H1 (cell line): Measurements from ENCODE around the gene FANCE. TPM values are rescaled to one million over a fixed set of nuclear protein-coding genes. Genes with fewer than 3 reads are reported as not detected.

Experiments used
- CTCF ChIA-PET: fragments of 300-600 bp; sonication (Branson Sonifier 250); formaldehyde crosslinking; loops from one replicate; lab custom pipeline; 2021; ENCODE audit not compliant: partially characterized antibody; lab: Charles Lee
- POLR2A ChIA-PET: fragments of 300-600 bp; sonication (Branson Sonifier 250); formaldehyde crosslinking; loops from one replicate; lab custom pipeline; 2021; ENCODE audit warnings: inconsistent platforms; ENCODE audit not compliant: partially characterized antibody; lab: Charles Lee
- DNase-seq, 2 experiments: peaks; one replicate each; pipeline versions ENCODE4 v3.0.0 to v3.0.0-alpha.2; 2010 to 2022; ENCODE audit warnings: low spot score in 2 of 2, low read depth in 1 of 2, mixed read lengths in 1 of 2
- FAIRE-seq: peaks from 2 replicates; lab custom pipeline; 2011; peaks lifted over from hg19 to GRCh38; lab: Jason Lieb, UNC
- H2AFZ ChIP-seq: 2 replicates; pipeline ENCODE4 v1.8.1; 2012; ENCODE audit warnings: low read length, inconsistent platforms
- H2AK5ac ChIP-seq: 2 replicates; pipeline ENCODE4 v1.6.1; 2013; ENCODE audit warnings: low read depth, low read length
- H2BK120ac ChIP-seq: replicated peaks from 2 replicates; pipeline ENCODE3; 2013; ENCODE audit warnings: low read depth, low read length, inconsistent platforms
- H2BK12ac ChIP-seq: 2 replicates; pipeline ENCODE4 v1.6.1; 2013; ENCODE audit warnings: low read depth, low read length
- H2BK15ac ChIP-seq: 2 replicates; pipeline ENCODE4 v1.6.1; 2013; ENCODE audit warnings: low read length
- H2BK20ac ChIP-seq: 2 replicates; pipeline ENCODE4 v1.6.1; 2013; ENCODE audit warnings: low read length
- H2BK5ac ChIP-seq: 2 replicates; pipeline ENCODE4 v1.6.1; 2013; ENCODE audit warnings: low read depth, low read length
- H3K14ac ChIP-seq: 2 replicates; pipeline ENCODE4 v1.6.1; 2013; ENCODE audit warnings: inconsistent platforms; ENCODE audit not compliant: insufficient read length
- H3K18ac ChIP-seq: 2 replicates; pipeline ENCODE4 v1.6.1; 2013; ENCODE audit warnings: low read length; ENCODE audit errors: extremely low read depth
- H3K23ac ChIP-seq: 2 replicates; pipeline ENCODE4 v1.6.1; 2013; ENCODE audit warnings: inconsistent platforms; ENCODE audit not compliant: insufficient read length
- H3K23me2 ChIP-seq: 2 replicates; pipeline ENCODE4 v1.6.1; 2013; ENCODE audit warnings: low read depth, low read length
- H3K27ac ChIP-seq: 2 replicates; pipeline ENCODE4 v1.6.1; 2011; ENCODE audit warnings: low read depth, low read length, inconsistent platforms
- H3K27me3 ChIP-seq, 4 experiments: replicated peaks in 1 of 4; 1 replicate in 1 of 4; 2 replicates in 3 of 4; pipeline versions ENCODE4 v1.6.1 to v1.8.1; 2011 to 2013; ENCODE audit warnings: low read length in 3 of 4, mild to moderate bottlenecking in 3 of 4, inconsistent platforms in 2 of 4, mixed read lengths in 2 of 4, moderate library complexity in 1 of 4; ENCODE audit not compliant: control insufficient read depth in 3 of 4, insufficient read depth in 3 of 4; ENCODE audit errors: extremely low read depth in 1 of 4
- H3K36me3 ChIP-seq, 4 experiments: 2 replicates each; pipeline versions ENCODE4 v1.6.1 to v1.8.1; 2011 to 2013; ENCODE audit warnings: mild to moderate bottlenecking in 4 of 4, low read length in 3 of 4, moderate library complexity in 2 of 4, control low read depth in 1 of 4, inconsistent platforms in 1 of 4; ENCODE audit not compliant: insufficient read depth in 4 of 4, control insufficient read depth in 2 of 4
- H3K4ac ChIP-seq: replicated peaks from 2 replicates; pipeline ENCODE3; 2013; ENCODE audit warnings: low read length, low read depth, mixed read lengths, inconsistent platforms; ENCODE audit not compliant: insufficient read length
- H3K4me1 ChIP-seq, 4 experiments: replicated peaks in 1 of 4; 1 replicate in 1 of 4; 2 replicates in 3 of 4; pipeline versions ENCODE4 v1.6.1 to v1.8.1; 2011 to 2013; ENCODE audit warnings: low read length in 3 of 4, inconsistent platforms in 2 of 4, mixed read lengths in 1 of 4; ENCODE audit not compliant: insufficient read depth in 4 of 4, control insufficient read depth in 3 of 4
- H3K4me2 ChIP-seq, 2 experiments: 2 replicates each; pipeline versions ENCODE4 v1.6.1 to v1.8.1; 2011 to 2013; ENCODE audit warnings: low read depth in 2 of 2, low read length in 2 of 2, control low read depth in 1 of 2, inconsistent platforms in 1 of 2, mild to moderate bottlenecking in 1 of 2; ENCODE audit not compliant: insufficient read depth in 1 of 2
- H3K4me3 ChIP-seq, 4 experiments: fragments of 200-600, 300-600 bp in 1 of 4; sonication (generic), shearing (Covaris generic), sonication (Bioruptor Twin) in 1 of 4; 2 replicates each; pipeline versions ENCODE4 v1.5.1 to v1.8.1; 2011 to 2016; ENCODE audit warnings: low read length in 4 of 4, low read depth in 3 of 4, control low read depth in 2 of 4, inconsistent platforms in 2 of 4, mild to moderate bottlenecking in 2 of 4, mixed read lengths in 1 of 4, moderate library complexity in 1 of 4; ENCODE audit not compliant: insufficient read depth in 2 of 4; ENCODE audit errors: extremely low read depth in 1 of 4
- H3K56ac ChIP-seq: replicated peaks from 2 replicates; pipeline ENCODE3; 2013; ENCODE audit warnings: low read depth, mild to moderate bottlenecking, mixed read lengths, low read length, inconsistent platforms; ENCODE audit not compliant: insufficient read length
- H3K79me1 ChIP-seq: 2 replicates; pipeline ENCODE4 v1.6.1; 2013; ENCODE audit warnings: low read depth, low read length, control low read depth
- H3K79me2 ChIP-seq, 2 experiments: 2 replicates each; pipeline versions ENCODE4 v1.6.1 to v1.8.1; 2012 to 2013; ENCODE audit warnings: low read length in 2 of 2, mild to moderate bottlenecking in 2 of 2, inconsistent platforms in 1 of 2; ENCODE audit not compliant: insufficient read depth in 2 of 2, control insufficient read depth in 1 of 2
- H3K9ac ChIP-seq, 4 experiments: replicated peaks in 1 of 4; 1 replicate in 1 of 4; 2 replicates in 3 of 4; pipeline versions ENCODE4 v1.6.1 to v1.8.1; 2011 to 2013; ENCODE audit warnings: low read depth in 3 of 4, low read length in 3 of 4, control low read depth in 2 of 4, mild to moderate bottlenecking in 2 of 4, moderate library complexity in 2 of 4, inconsistent platforms in 1 of 4; ENCODE audit errors: extremely low read depth in 1 of 4
- H3K9me3 ChIP-seq, 2 experiments: 2 replicates each; pipeline versions ENCODE4 v1.6.1 to v1.8.1; 2012 to 2013; ENCODE audit warnings: mild to moderate bottlenecking in 2 of 2, moderate library complexity in 2 of 2, control low read depth in 1 of 2, inconsistent platforms in 1 of 2, low read depth in 1 of 2, low read length in 1 of 2, mixed read lengths in 1 of 2; ENCODE audit not compliant: insufficient read depth in 2 of 2
- H4K20me1 ChIP-seq, 2 experiments: replicated peaks in 1 of 2; 2 replicates each; pipeline versions ENCODE3 to v1.8.1; 2011 to 2013; ENCODE audit warnings: inconsistent platforms in 2 of 2, low read length in 2 of 2, mild to moderate bottlenecking in 1 of 2; ENCODE audit not compliant: insufficient read depth in 2 of 2, control insufficient read depth in 1 of 2
- H4K5ac ChIP-seq: 2 replicates; pipeline ENCODE4 v1.6.1; 2013; ENCODE audit warnings: low read length, low read depth, mixed read lengths, inconsistent platforms; ENCODE audit not compliant: insufficient read length
- H4K8ac ChIP-seq: 2 replicates; pipeline ENCODE4 v1.8.0; 2013; ENCODE audit warnings: mild to moderate bottlenecking, moderate library complexity, low read length, inconsistent platforms; ENCODE audit not compliant: insufficient read depth; ENCODE audit errors: extremely low read depth
- H4K91ac ChIP-seq: replicated peaks from 2 replicates; pipeline ENCODE3; 2013; ENCODE audit warnings: low read length, mixed read lengths, inconsistent platforms; ENCODE audit not compliant: insufficient read length
- CEBPB ChIP-seq: IDR thresholded peaks from 2 replicates; pipeline ENCODE4 v1.6.1; 2012; ENCODE audit warnings: low read depth, low read length
- SP2 ChIP-seq: IDR thresholded peaks from 2 replicates; pipeline ENCODE4 v1.6.1; 2012; ENCODE audit warnings: mild to moderate bottlenecking, low read length, inconsistent platforms
- WGBS, 2 experiments: shearing (Covaris generic) in 1 of 2; methylation state at CpG; one replicate each; pipeline versions ENCODE4 v1.1.6 to v1.1.7; 2013 to 2015; ENCODE audit warnings: low lambda C conversion rate in 2 of 2, mixed read lengths in 2 of 2, inconsistent platforms in 1 of 2, low coverage in 1 of 2, missing lambda C conversion rate in 1 of 2; ENCODE audit not compliant: insufficient replicate concordance in 2 of 2, insufficient coverage in 1 of 2, insufficient read length in 1 of 2; ENCODE audit errors: extremely low coverage in 1 of 2, missing lambda C conversion rate in 1 of 2; 5-methylcytosine and 5-hydroxymethylcytosine counted together
- polyA plus RNA-seq, 7 experiments: library from polyadenylated mRNA; depleted of rRNA in 3 of 7; stranded (reverse) in 5 of 7; unstranded in 2 of 7; fragments of >200 nt in 5 of 7; fragments of 200-250 nt in 2 of 7; gene quantifications; 1 replicate in 5 of 7; 2 replicates in 1 of 7; 4 replicates in 1 of 7; pipeline versions ENCODE4 v1.2.1 to v1.2.3, GENCODE V29; 2011 to 2013; ENCODE audit warnings: missing spikeins in 2 of 7, mixed read lengths in 2 of 7
- total RNA-seq: library from RNA; stranded (reverse); fragmentation: NEBNext Ultra II Directional; extraction: Animal tissue kit (Norgen Biotek cat#: 25700); gene quantifications from 2 replicates; pipeline ENCODE4 v1.2.1, GENCODE V29; 2021

The FANCE gene
- total and polyA plus RNA-seq, 2 of the 8 experiments (the other 6 are each of a cell fraction or from before 2014, with no cell fraction given) = 16.1 to 17.0 TPM

- H2BK120ac ChIP-seq = no peak overlapping the region
Observed at GRCh38 chr6:35477028-35477427, 24.9 kb downstream of the FANCE start.

More at GRCh38 chr6:35477028-35477427, 24.9 kb downstream of the FANCE start:
- H2BK5ac ChIP-seq = no peak overlapping the region
- no peak overlapping the region for H2BK12ac ChIP-seq
- ChIA-PET CTCF (interaction anchor here (1.0 to 2.5 kb wide), 7 partner anchors 9 to 207 kb away, joined by 3 to 6 read pairs (median 3); partner anchors contain the start of gene RPL10A), POLR2A (interaction anchor here (1.0 to 37.6 kb wide), 5 partner anchors 1 to 182 kb away, joined by 3 to 1319 read pairs (median 197); partner anchors contain the start of genes FANCE, RPL10A and TEAD3)
- no peaks in the 10 kb centered on the region; a peak in 3 of 7 replicates for H3K4me1 ChIP-seq
- no peak overlapping the region for H3K4ac ChIP-seq
- H3K14ac ChIP-seq = no peak overlapping the region
- no peak overlapping the region for H2BK20ac ChIP-seq
- no peaks in the 10 kb centered on the region for H3K9me3 ChIP-seq
- no peak overlapping the region for H3K23ac ChIP-seq
- no peak overlapping the region for H3K18ac ChIP-seq
- no peak overlapping the region for H2AFZ ChIP-seq
- no peak overlapping the region for H3K4me3 ChIP-seq
- H4K5ac ChIP-seq = no peak overlapping the region
- H3K4me2 ChIP-seq = no peak overlapping the region
- FAIRE-seq (no peak), DNase-seq (no peak)
- H3K56ac ChIP-seq = no peak overlapping the region
- H3K9ac ChIP-seq = no peak overlapping the region
- peaks cover 13% of the 10 kb centered on the region in 2 experiments for H4K20me1 ChIP-seq
- H4K8ac ChIP-seq = no peak overlapping the region
- no peak overlapping the region for H2BK15ac ChIP-seq
- no peak for TF ChIP-seq SP2
- TF ChIP-seq CEBPB = 0 out of 2 replicates have a peak, but pooled peaks have one; percentile 10
- no peaks in the 10 kb centered on the region; the same call in 1 of the 2 replicates for H3K79me1 ChIP-seq
- H3K27me3 ChIP-seq = no peaks in the 10 kb centered on the region; a peak in 1 of 7 replicates
- no peak overlapping the region for H3K27ac ChIP-seq
- WGBS, 2 experiments = 89% methylated on average over 8 of the region's 8 CpGs; no CpG with 5 or more reads in 1 of the 2 experiments
- H4K91ac ChIP-seq = no peak overlapping the region
- no peak overlapping the region for H2AK5ac ChIP-seq
- peaks cover 3 to 35% (median 6%) of the 10 kb centered on the region in 4 experiments; a peak in 5 of 8 replicates for H3K36me3 ChIP-seq
- no peaks in the 10 kb centered on the region for H3K23me2 ChIP-seq
- no peaks in the 10 kb centered on the region for H3K79me2 ChIP-seq
